WTC11 (cell line): Measurements from ENCODE around the gene SELPLG. TPM values are rescaled to one million over a fixed set of nuclear protein-coding genes. Genes with fewer than 3 reads are reported as not detected.

ENCODE experiments used
- ATAC-seq: fragments of 200-7000 bp; cut with Tn5 transposase; 2 replicates; pipeline ENCODE4 v1.10.0; 2021; ENCODE audit warnings: mild to moderate bottlenecking, moderate library complexity
- CTCF ChIA-PET: fragments of 300-600 bp; sonication (Branson Sonifier 250); formaldehyde crosslinking; loops from one replicate; lab custom pipeline; 2021; ENCODE audit warnings: antibody characterized with exemption; lab: Charles Lee
- POLR2A ChIA-PET: fragments of 350-600 bp; sonication (Branson Sonifier 250); formaldehyde crosslinking; loops from one replicate; lab custom pipeline; 2021; ENCODE audit warnings: antibody characterized with exemption; lab: Charles Lee
- DNase-seq: peaks from one replicate; pipeline ENCODE4 v3.0.0; 2021; ENCODE audit warnings: low spot score
- H3K27ac Mint-ChIP-seq: 2 replicates; pipeline ENCODE4 v1.8.0; 2021; ENCODE audit warnings: mixed read lengths
- H3K27me3 Mint-ChIP-seq: 2 replicates; pipeline ENCODE4 v1.8.0; 2021; ENCODE audit warnings: low read depth, mild to moderate bottlenecking, moderate library complexity, mixed read lengths
- H3K36me3 Mint-ChIP-seq: 2 replicates; pipeline ENCODE4 v1.8.0; 2021; ENCODE audit warnings: mixed read lengths
- H3K4me1 Mint-ChIP-seq: 2 replicates; pipeline ENCODE4 v1.8.0; 2022; ENCODE audit warnings: mixed read lengths
- H3K4me3 Mint-ChIP-seq: 2 replicates; pipeline ENCODE4 v1.8.0; 2021; ENCODE audit warnings: mild to moderate bottlenecking, moderate library complexity, mixed read lengths
- H3K9me3 Mint-ChIP-seq: 2 replicates; pipeline ENCODE4 v1.8.0; 2021; ENCODE audit warnings: mixed read lengths
- CREM ChIP-seq: sonication (generic); formaldehyde crosslinking; IDR thresholded peaks from 2 replicates; pipeline ENCODE4 v1.8.1; 2022; ENCODE audit warnings: mild to moderate bottlenecking, missing genetic modification reagents, moderate library complexity
- FOXJ3 ChIP-seq: sonication (generic); formaldehyde crosslinking; IDR thresholded peaks from 2 replicates; pipeline ENCODE4 v1.9.0; 2021; ENCODE audit warnings: missing genetic modification reagents, mild to moderate bottlenecking, borderline replicate concordance
- FOXK1 ChIP-seq: sonication (generic); formaldehyde crosslinking; IDR thresholded peaks from 2 replicates; pipeline ENCODE4 v1.8.0; 2022; ENCODE audit warnings: mild to moderate bottlenecking, moderate library complexity, missing genetic modification reagents
- GTF2I ChIP-seq: fragments of 250-450 bp; sonication (Bioruptor Pico); conservative IDR thresholded peaks from 2 replicates; pipeline ENCODE4 v1.4.0; 2021; ENCODE audit warnings: mild to moderate bottlenecking
- HMGA2 ChIP-seq: fragments of 250-450 bp; sonication (Bioruptor Pico); IDR thresholded peaks from 2 replicates; pipeline ENCODE4 v1.4.0; 2021; ENCODE audit warnings: mild to moderate bottlenecking, moderate library complexity
- JAZF1 ChIP-seq: fragments of 250-450 bp; sonication (Bioruptor Pico); IDR thresholded peaks from 2 replicates; pipeline ENCODE4 v1.9.0; 2021; ENCODE audit warnings: moderate library complexity, mild to moderate bottlenecking, inconsistent platforms
- JUN ChIP-seq: sonication (generic); formaldehyde crosslinking; IDR thresholded peaks from 2 replicates; pipeline ENCODE4 v1.8.0; 2023; ENCODE audit warnings: mild to moderate bottlenecking, missing genetic modification reagents
- MAX ChIP-seq: sonication (generic); formaldehyde crosslinking; IDR thresholded peaks from 2 replicates; pipeline ENCODE4 v1.8.0; 2022; ENCODE audit warnings: mild to moderate bottlenecking, missing genetic modification reagents
- PRDM15 ChIP-seq: sonication (generic); formaldehyde crosslinking; IDR thresholded peaks from 2 replicates; pipeline ENCODE4 v1.8.0; 2022; ENCODE audit warnings: missing genetic modification reagents
- RORB ChIP-seq: fragments of 250-450 bp; sonication (Bioruptor Pico); IDR thresholded peaks from 2 replicates; pipeline ENCODE4 v1.9.0; 2021; ENCODE audit warnings: mild to moderate bottlenecking
- SMAD3 ChIP-seq: sonication (generic); formaldehyde crosslinking; IDR thresholded peaks from 2 replicates; pipeline ENCODE4 v1.8.0; 2022; ENCODE audit warnings: missing genetic modification reagents, mild to moderate bottlenecking, borderline replicate concordance
- TP53 ChIP-seq: sonication (generic); formaldehyde crosslinking; IDR thresholded peaks from 2 replicates; pipeline ENCODE4 v1.8.1; 2023; ENCODE audit warnings: mild to moderate bottlenecking, missing genetic modification reagents
- ZBTB43 ChIP-seq: sonication (generic); formaldehyde crosslinking; IDR thresholded peaks from 2 replicates; pipeline ENCODE4 v1.8.1; 2023; ENCODE audit warnings: mild to moderate bottlenecking, missing genetic modification reagents
- ZNF232 ChIP-seq: sonication (generic); formaldehyde crosslinking; IDR thresholded peaks from 2 replicates; pipeline ENCODE4 v1.8.0; 2022; ENCODE audit warnings: mild to moderate bottlenecking, missing genetic modification reagents
- ZNF532 ChIP-seq: fragments of 250-450 bp; sonication (Bioruptor Pico); IDR thresholded peaks from 2 replicates; pipeline ENCODE4 v1.9.0; 2021; ENCODE audit warnings: mild to moderate bottlenecking, borderline replicate concordance
- ZNF671 ChIP-seq: fragments of 250-450 bp; sonication (Bioruptor Pico); IDR thresholded peaks from 2 replicates; pipeline ENCODE4 v1.8.0; 2021; ENCODE audit warnings: mild to moderate bottlenecking
- total RNA-seq: library from RNA; stranded (reverse); gene quantifications from 3 replicates; pipeline ENCODE4 v1.2.3, GENCODE V29; 2021
- TF ChIP-seq, protein P1 (sequence below): sonication (generic); formaldehyde crosslinking; IDR thresholded peaks from 2 replicates; pipeline ENCODE4 v1.8.1; 2023; ENCODE audit warnings: mild to moderate bottlenecking, missing genetic modification reagents, borderline replicate concordance
- TF ChIP-seq, protein P2 (sequence below): sonication (generic); formaldehyde crosslinking; IDR thresholded peaks from 2 replicates; pipeline ENCODE4 v1.8.1; 2022; ENCODE audit warnings: mild to moderate bottlenecking, missing genetic modification reagents, moderate library complexity, borderline replicate concordance
- TF ChIP-seq, protein P3 (sequence below): sonication (generic); formaldehyde crosslinking; IDR thresholded peaks from 2 replicates; pipeline ENCODE4 v1.8.0; 2023; ENCODE audit warnings: missing genetic modification reagents

SELPLG gene
- total RNA-seq, 1 experiment from 2014 or later, result 0.46 TPM

GRCh38 chr12:108679106-108679681 is 45.5 kb upstream of the SELPLG start (continued):
- TF ChIP-seq PRDM15 (CRISPR knock-in tag) (no peak), JAZF1 (CRISPR knock-in tag) (no peak), ZNF671 (CRISPR knock-in tag) (no peak), SMAD3 (CRISPR knock-in tag) (no peak), ZBTB43 (CRISPR knock-in tag) (no peak), FOXK1 (no peak), ZNF232 (CRISPR knock-in tag) (no peak), ZNF532 (no peak), HMGA2 (CRISPR knock-in tag) (no peak), CREM (CRISPR knock-in tag) (no peak)
- TF ChIP-seq, protein P1, sequence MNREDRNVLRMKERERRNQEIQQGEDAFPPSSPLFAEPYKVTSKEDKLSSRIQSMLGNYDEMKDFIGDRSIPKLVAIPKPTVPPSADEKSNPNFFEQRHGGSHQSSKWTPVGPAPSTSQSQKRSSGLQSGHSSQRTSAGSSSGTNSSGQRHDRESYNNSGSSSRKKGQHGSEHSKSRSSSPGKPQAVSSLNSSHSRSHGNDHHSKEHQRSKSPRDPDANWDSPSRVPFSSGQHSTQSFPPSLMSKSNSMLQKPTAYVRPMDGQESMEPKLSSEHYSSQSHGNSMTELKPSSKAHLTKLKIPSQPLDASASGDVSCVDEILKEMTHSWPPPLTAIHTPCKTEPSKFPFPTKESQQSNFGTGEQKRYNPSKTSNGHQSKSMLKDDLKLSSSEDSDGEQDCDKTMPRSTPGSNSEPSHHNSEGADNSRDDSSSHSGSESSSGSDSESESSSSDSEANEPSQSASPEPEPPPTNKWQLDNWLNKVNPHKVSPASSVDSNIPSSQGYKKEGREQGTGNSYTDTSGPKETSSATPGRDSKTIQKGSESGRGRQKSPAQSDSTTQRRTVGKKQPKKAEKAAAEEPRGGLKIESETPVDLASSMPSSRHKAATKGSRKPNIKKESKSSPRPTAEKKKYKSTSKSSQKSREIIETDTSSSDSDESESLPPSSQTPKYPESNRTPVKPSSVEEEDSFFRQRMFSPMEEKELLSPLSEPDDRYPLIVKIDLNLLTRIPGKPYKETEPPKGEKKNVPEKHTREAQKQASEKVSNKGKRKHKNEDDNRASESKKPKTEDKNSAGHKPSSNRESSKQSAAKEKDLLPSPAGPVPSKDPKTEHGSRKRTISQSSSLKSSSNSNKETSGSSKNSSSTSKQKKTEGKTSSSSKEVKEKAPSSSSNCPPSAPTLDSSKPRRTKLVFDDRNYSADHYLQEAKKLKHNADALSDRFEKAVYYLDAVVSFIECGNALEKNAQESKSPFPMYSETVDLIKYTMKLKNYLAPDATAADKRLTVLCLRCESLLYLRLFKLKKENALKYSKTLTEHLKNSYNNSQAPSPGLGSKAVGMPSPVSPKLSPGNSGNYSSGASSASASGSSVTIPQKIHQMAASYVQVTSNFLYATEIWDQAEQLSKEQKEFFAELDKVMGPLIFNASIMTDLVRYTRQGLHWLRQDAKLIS, result no peak

- Mint-ChIP-seq H3K4me3 (no peak overlapping the region), H3K27me3 (no peaks in the 10 kb centered on the region), H3K9me3 (no peaks in the 10 kb centered on the region), H3K27ac (peak overlapping the region; percentile 67; the same call in 1 of the 2 replicates), H3K36me3 (peaks cover 8% of the 10 kb centered on the region), H3K4me1 (peaks cover 6% of the 10 kb centered on the region)
- ATAC-seq, result no peak
- CTCF ChIA-PET, result interaction anchor here (1.2 kb wide), 1 partner anchor 12 kb away, joined by 4 read pairs; no protein-coding TSS in a partner anchor
- no peak for DNase-seq
- POLR2A ChIA-PET, result no interaction called here
- TF ChIP-seq MAX (CRISPR knock-in tag), result no peak
- no peak for TF ChIP-seq RORB (CRISPR knock-in tag)
- no peak for TF ChIP-seq FOXJ3
- TF ChIP-seq, protein P2, sequence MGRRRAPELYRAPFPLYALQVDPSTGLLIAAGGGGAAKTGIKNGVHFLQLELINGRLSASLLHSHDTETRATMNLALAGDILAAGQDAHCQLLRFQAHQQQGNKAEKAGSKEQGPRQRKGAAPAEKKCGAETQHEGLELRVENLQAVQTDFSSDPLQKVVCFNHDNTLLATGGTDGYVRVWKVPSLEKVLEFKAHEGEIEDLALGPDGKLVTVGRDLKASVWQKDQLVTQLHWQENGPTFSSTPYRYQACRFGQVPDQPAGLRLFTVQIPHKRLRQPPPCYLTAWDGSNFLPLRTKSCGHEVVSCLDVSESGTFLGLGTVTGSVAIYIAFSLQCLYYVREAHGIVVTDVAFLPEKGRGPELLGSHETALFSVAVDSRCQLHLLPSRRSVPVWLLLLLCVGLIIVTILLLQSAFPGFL (CRISPR knock-in tag), result no peak
- TF ChIP-seq GTF2I, result no peak
- no peak for TF ChIP-seq TP53 (CRISPR knock-in tag)
- TF ChIP-seq, protein P3, sequence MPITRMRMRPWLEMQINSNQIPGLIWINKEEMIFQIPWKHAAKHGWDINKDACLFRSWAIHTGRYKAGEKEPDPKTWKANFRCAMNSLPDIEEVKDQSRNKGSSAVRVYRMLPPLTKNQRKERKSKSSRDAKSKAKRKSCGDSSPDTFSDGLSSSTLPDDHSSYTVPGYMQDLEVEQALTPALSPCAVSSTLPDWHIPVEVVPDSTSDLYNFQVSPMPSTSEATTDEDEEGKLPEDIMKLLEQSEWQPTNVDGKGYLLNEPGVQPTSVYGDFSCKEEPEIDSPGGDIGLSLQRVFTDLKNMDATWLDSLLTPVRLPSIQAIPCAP (CRISPR knock-in tag), result no peak
- TF ChIP-seq JUN (CRISPR knock-in tag), result no peak
These were observed 44.5 kb upstream of the SELPLG start for GRCh38 chr12:108678104-108678730.
